ENCODE data around the gene MAP7D2. TPM values are rescaled to one million over a fixed set of nuclear protein-coding genes. Genes with fewer than 3 reads are reported as not detected.
"Not testable (repeated sequence)": the region's sequence is repeated elsewhere in the genome, so short reads cannot be mapped to it uniquely, and the experiment has no call there.

Gene MAP7D2
- 1 to 10 TPM; 3.1 to 4.2 (median 3.4) TPM for polyA plus RNA-seq (ENCODE audit: insufficient read length in 4 of 4)

GRCh38 chrX:20116577-20117240 is at the start of gene MAP7D2:
TSS of gene MAP7D2 (minus strand) at chrX:20116907. CDS start at chrX:20116879, 28 bp downstream.
- no peak for DNase-seq (ENCODE audit: low read depth in 4 of 4, low spot score in 3 of 4)

- not testable (repeated sequence) for DNase-seq (ENCODE audit: low read depth in 4 of 4, low spot score in 3 of 4)
These were observed 45.8 kb upstream of the MAP7D2 start for GRCh38 chrX:20162516-20162915.

GRCh38 chrX:20159797-20160385 is 43.2 kb upstream of the MAP7D2 start:
- no peak for DNase-seq (ENCODE audit: low read depth in 4 of 4, low spot score in 3 of 4)

- DNase-seq (ENCODE audit: low read depth in 4 of 4, low spot score in 3 of 4), result no peak
These were observed 35.0 kb upstream of the MAP7D2 start for GRCh38 chrX:20151689-20152088.

GRCh38 chrX:20149326-20149725 is 32.6 kb upstream of the MAP7D2 start:
- no peak for DNase-seq (ENCODE audit: low read depth in 4 of 4, low spot score in 3 of 4)

- DNase-seq (ENCODE audit: low read depth in 4 of 4, low spot score in 3 of 4), result no peak
These were observed 30.9 kb upstream of the MAP7D2 start for GRCh38 chrX:20147561-20147960.

GRCh38 chrX:20144491-20144890 is 27.8 kb upstream of the MAP7D2 start:
- no peak for DNase-seq (ENCODE audit: low read depth in 4 of 4, low spot score in 3 of 4)

GRCh38 chrX:20143561-20143960 is 26.9 kb upstream of the MAP7D2 start:
- no peak for DNase-seq (ENCODE audit: low read depth in 4 of 4, low spot score in 3 of 4)

- no peak for DNase-seq (ENCODE audit: low read depth in 4 of 4, low spot score in 3 of 4)
These were observed 26.4 kb upstream of the MAP7D2 start for GRCh38 chrX:20143111-20143510.

- DNase-seq (ENCODE audit: low read depth in 4 of 4, low spot score in 3 of 4), result peak; percentile 77 to 90 (median 89)
These were observed 24.8 kb upstream of the MAP7D2 start, which contains the start of gene EIF1AX for GRCh38 chrX:20141281-20142220. TSS of gene EIF1AX (minus strand) at chrX:20141838. CDS start at chrX:20141640, 198 bp downstream.

GRCh38 chrX:20140420-20140819 is 23.7 kb upstream of the MAP7D2 start:
- DNase-seq (ENCODE audit: low read depth in 4 of 4, low spot score in 3 of 4), result no peak

- no peak for DNase-seq (ENCODE audit: low read depth in 4 of 4, low spot score in 3 of 4)
These were observed 23.3 kb upstream of the MAP7D2 start for GRCh38 chrX:20139966-20140365.

GRCh38 chrX:20135944-20136343 is 19.2 kb upstream of the MAP7D2 start:
- DNase-seq (ENCODE audit: low read depth in 4 of 4, low spot score in 3 of 4), result no peak

- no peak for DNase-seq (ENCODE audit: low read depth in 4 of 4, low spot score in 3 of 4)
These were observed 16.0 kb upstream of the MAP7D2 start for GRCh38 chrX:20132666-20133065.

- no peak for DNase-seq (ENCODE audit: low read depth in 4 of 4, low spot score in 3 of 4)
These were observed 13.7 kb upstream of the MAP7D2 start for GRCh38 chrX:20130357-20130756.

GRCh38 chrX:20129547-20129946 is 12.8 kb upstream of the MAP7D2 start:
- DNase-seq (ENCODE audit: low read depth in 4 of 4, low spot score in 3 of 4), result no peak

- no peak for DNase-seq (ENCODE audit: low read depth in 4 of 4, low spot score in 3 of 4)
These were observed 12.0 kb upstream of the MAP7D2 start for GRCh38 chrX:20128670-20129069.

GRCh38 chrX:20127440-20127839 is 10.7 kb upstream of the MAP7D2 start:
- not testable (repeated sequence) for DNase-seq (ENCODE audit: low read depth in 4 of 4, low spot score in 3 of 4)

- not testable (repeated sequence) for DNase-seq (ENCODE audit: low read depth in 4 of 4, low spot score in 3 of 4)
These were observed 10.1 kb upstream of the MAP7D2 start for GRCh38 chrX:20126833-20127232.

GRCh38 chrX:20124964-20125363 is 8.3 kb upstream of the MAP7D2 start:
- no peak for DNase-seq (ENCODE audit: low read depth in 4 of 4, low spot score in 3 of 4)

Measured in right renal pelvis (tissue), 4 donors.